Tibial artery (tissue), 4 donors: ENCODE data around the gene ZC3H12D.

Experiments
- DNase-seq, 2 donors: peaks; one replicate each; pipeline ENCODE4 v3.0.0-alpha.2; 2019
- H3K27ac ChIP-seq, 2 donors: fragments of 200-600 bp; sonication (generic) in 1 of 2; 1 replicate in 1 of 2; 2 replicates in 1 of 2; pipeline ENCODE4 v1.5.1; 2018 to 2019; ENCODE audit warnings: mild to moderate bottlenecking in 1 of 2
- H3K27me3 ChIP-seq, 2 donors: fragments of 200-600 bp; sonication (generic) in 1 of 2; one replicate each; pipeline versions ENCODE4 v1.5.1 to v1.6.0; 2016 to 2019
- H3K36me3 ChIP-seq, 3 donors: fragments of 200-600 bp; sonication (generic) in 2 of 3; one replicate each; pipeline ENCODE4 v1.5.1; 2016 to 2019; ENCODE audit warnings: mild to moderate bottlenecking in 2 of 3
- H3K4me1 ChIP-seq, 4 donors: fragments of 200-600 bp; sonication (generic) in 2 of 4; 1 replicate in 3 of 4; 2 replicates in 1 of 4; pipeline ENCODE4 v1.5.1; 2016 to 2019
- H3K4me3 ChIP-seq, 2 donors: fragments of 200-600 bp; sonication (generic) in 1 of 2; 1 replicate in 1 of 2; 2 replicates in 1 of 2; pipeline ENCODE4 v1.5.1; 2018 to 2019; ENCODE audit warnings: mild to moderate bottlenecking in 2 of 2
- H3K9me3 ChIP-seq, 3 donors: fragments of 200-600 bp; sonication (generic) in 1 of 3; one replicate each; pipeline ENCODE4 v1.5.1; 2016 to 2019
- CTCF ChIP-seq, 2 experiments: fragments of 200-600 bp in 1 of 2; fragments of 450-650 bp in 1 of 2; IDR thresholded peaks; one replicate each; pipeline ENCODE4 v1.5.1; 2017 to 2019; ENCODE audit warnings: antibody characterized with exemption in 2 of 2, mild to moderate bottlenecking in 1 of 2, moderate library complexity in 1 of 2
- intact Hi-C: fragments of 100-400 bp; cut with DNase I; formaldehyde crosslinking; loops from one replicate; pipeline ENCODE4 v1.15.0; 2023; ENCODE audit warnings: low total_unique reads

ZC3H12D gene

GRCh38 chr6:149419696-149420404 is 65.0 kb downstream of the ZC3H12D start:
- no peaks in the 10 kb centered on the region for H3K36me3 ChIP-seq
- peaks cover 0 to 7% (median 0%) of the 10 kb centered on the region in 3 donors for H3K9me3 ChIP-seq
- TF ChIP-seq CTCF (IDR thresholded peaks at IDR 0.05): no peak
- no peak for DNase-seq
- intact Hi-C loops: no loop called here
- H3K27ac ChIP-seq: no peak overlapping the region
- peaks cover 0 to 15% (median 10%) of the 10 kb centered on the region in 4 donors for H3K4me1 ChIP-seq
- H3K27me3 ChIP-seq: no peaks in the 10 kb centered on the region
- no peak overlapping the region for H3K4me3 ChIP-seq

DNA sequence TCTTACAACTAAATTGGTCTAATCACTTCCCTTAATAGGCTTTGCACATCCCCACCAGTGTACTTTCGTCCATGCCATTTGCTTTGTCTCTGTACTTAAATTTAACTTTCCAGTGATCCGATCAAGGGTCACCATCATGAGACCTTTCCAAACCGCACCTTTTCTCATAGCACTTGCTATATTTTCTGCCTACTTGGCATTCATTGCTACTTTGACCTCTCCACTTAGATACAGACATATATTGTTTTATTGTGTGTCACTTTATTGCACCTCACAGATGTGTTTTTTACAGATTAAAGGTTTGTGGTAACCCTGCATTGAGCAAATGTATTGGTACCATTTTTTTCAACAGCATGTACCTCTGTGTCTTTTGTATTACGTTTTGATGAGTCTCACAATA is 70.0 kb downstream of the ZC3H12D start:
- Histone ChIP-seq H3K27me3 (no peaks in the 10 kb centered on the region), H3K4me3 (no peak overlapping the region), H3K36me3 (peaks cover 3 to 8% (median 6%) of the 10 kb centered on the region in 3 donors), H3K9me3 (peaks cover 0 to 7% (median 0%) of the 10 kb centered on the region in 3 donors), H3K27ac (no peak overlapping the region), H3K4me1 (no peaks in the 10 kb centered on the region)
- TF ChIP-seq CTCF (IDR thresholded peaks at IDR 0.05): no peak
- intact Hi-C loops: no loop called here
- DNase-seq: no peak

GRCh38 chr6:149414009-149414408 is 70.8 kb downstream of the ZC3H12D start:
- no peak overlapping the region for H3K4me3 ChIP-seq
- peaks cover 0 to 7% (median 0%) of the 10 kb centered on the region in 3 donors for H3K9me3 ChIP-seq
- peaks cover 6 to 16% (median 7%) of the 10 kb centered on the region in 3 donors for H3K36me3 ChIP-seq
- no peak overlapping the region for H3K27ac ChIP-seq
- DNase-seq: no peak
- no peaks in the 10 kb centered on the region for H3K4me1 ChIP-seq
- intact Hi-C loops: no loop called here
- H3K27me3 ChIP-seq: no peaks in the 10 kb centered on the region
- no peak for TF ChIP-seq CTCF (IDR thresholded peaks at IDR 0.05)

- no peak for TF ChIP-seq CTCF (IDR thresholded peaks at IDR 0.05)
- Histone ChIP-seq H3K9me3 (no peaks in the 10 kb centered on the region), H3K27me3 (no peaks in the 10 kb centered on the region), H3K36me3 (peaks cover 6 to 26% (median 13%) of the 10 kb centered on the region in 3 donors), H3K27ac (no peak overlapping the region), H3K4me1 (no peaks in the 10 kb centered on the region), H3K4me3 (no peak overlapping the region)
- no peak for DNase-seq
- intact Hi-C loops: no loop called here
Observed at GRCh38 chr6:149410557-149410956, 74.3 kb downstream of the ZC3H12D start.

GRCh38 chr6:149409617-149410016 is 75.2 kb downstream of the ZC3H12D start:
- Histone ChIP-seq H3K9me3 (no peaks in the 10 kb centered on the region), H3K36me3 (peaks cover 6 to 33% (median 13%) of the 10 kb centered on the region in 3 donors), H3K27me3 (no peaks in the 10 kb centered on the region), H3K4me1 (no peaks in the 10 kb centered on the region), H3K4me3 (no peak overlapping the region), H3K27ac (no peak overlapping the region)
- no peak for TF ChIP-seq CTCF (IDR thresholded peaks at IDR 0.05)
- intact Hi-C loops: no loop called here
- no peak for DNase-seq
